H1 (cell line): ENCODE data around the gene C5orf58. TPM values are rescaled to one million over a fixed set of nuclear protein-coding genes. Genes with fewer than 3 reads are reported as not detected.
A peak's percentile ranks its signal among the peaks of the same experiment; 100 is the strongest.

Source experiments
- CTCF ChIA-PET: fragments of 300-600 bp; sonication (Branson Sonifier 250); formaldehyde crosslinking; loops from one replicate; lab custom pipeline; 2021; ENCODE audit not compliant: partially characterized antibody; lab: Charles Lee
- POLR2A ChIA-PET: fragments of 300-600 bp; sonication (Branson Sonifier 250); formaldehyde crosslinking; loops from one replicate; lab custom pipeline; 2021; ENCODE audit warnings: inconsistent platforms; ENCODE audit not compliant: partially characterized antibody; lab: Charles Lee
- DNase-seq, 2 experiments: peaks; one replicate each; pipeline versions ENCODE4 v3.0.0 to v3.0.0-alpha.2; 2010 to 2022; ENCODE audit warnings: low spot score in 2 of 2, low read depth in 1 of 2, mixed read lengths in 1 of 2
- FAIRE-seq: peaks from 2 replicates; lab custom pipeline; 2011; peaks lifted over from hg19 to GRCh38; lab: Jason Lieb, UNC
- H2AFZ ChIP-seq: 2 replicates; pipeline ENCODE4 v1.8.1; 2012; ENCODE audit warnings: low read length, inconsistent platforms
- H2AK5ac ChIP-seq: 2 replicates; pipeline ENCODE4 v1.6.1; 2013; ENCODE audit warnings: low read depth, low read length
- H2BK120ac ChIP-seq: replicated peaks from 2 replicates; pipeline ENCODE3; 2013; ENCODE audit warnings: low read depth, low read length, inconsistent platforms
- H2BK12ac ChIP-seq: 2 replicates; pipeline ENCODE4 v1.6.1; 2013; ENCODE audit warnings: low read depth, low read length
- H2BK15ac ChIP-seq: 2 replicates; pipeline ENCODE4 v1.6.1; 2013; ENCODE audit warnings: low read length
- H2BK20ac ChIP-seq: 2 replicates; pipeline ENCODE4 v1.6.1; 2013; ENCODE audit warnings: low read length
- H2BK5ac ChIP-seq: 2 replicates; pipeline ENCODE4 v1.6.1; 2013; ENCODE audit warnings: low read depth, low read length
- H3K14ac ChIP-seq: 2 replicates; pipeline ENCODE4 v1.6.1; 2013; ENCODE audit warnings: inconsistent platforms; ENCODE audit not compliant: insufficient read length
- H3K18ac ChIP-seq: 2 replicates; pipeline ENCODE4 v1.6.1; 2013; ENCODE audit warnings: low read length; ENCODE audit errors: extremely low read depth
- H3K23ac ChIP-seq: 2 replicates; pipeline ENCODE4 v1.6.1; 2013; ENCODE audit warnings: inconsistent platforms; ENCODE audit not compliant: insufficient read length
- H3K23me2 ChIP-seq: 2 replicates; pipeline ENCODE4 v1.6.1; 2013; ENCODE audit warnings: low read depth, low read length
- H3K27ac ChIP-seq: 2 replicates; pipeline ENCODE4 v1.6.1; 2011; ENCODE audit warnings: low read depth, low read length, inconsistent platforms
- H3K27me3 ChIP-seq, 4 experiments: replicated peaks in 1 of 4; 1 replicate in 1 of 4; 2 replicates in 3 of 4; pipeline versions ENCODE4 v1.6.1 to v1.8.1; 2011 to 2013; ENCODE audit warnings: low read length in 3 of 4, mild to moderate bottlenecking in 3 of 4, inconsistent platforms in 2 of 4, mixed read lengths in 2 of 4, moderate library complexity in 1 of 4; ENCODE audit not compliant: control insufficient read depth in 3 of 4, insufficient read depth in 3 of 4; ENCODE audit errors: extremely low read depth in 1 of 4
- H3K36me3 ChIP-seq, 4 experiments: 2 replicates each; pipeline versions ENCODE4 v1.6.1 to v1.8.1; 2011 to 2013; ENCODE audit warnings: mild to moderate bottlenecking in 4 of 4, low read length in 3 of 4, moderate library complexity in 2 of 4, control low read depth in 1 of 4, inconsistent platforms in 1 of 4; ENCODE audit not compliant: insufficient read depth in 4 of 4, control insufficient read depth in 2 of 4
- H3K4ac ChIP-seq: replicated peaks from 2 replicates; pipeline ENCODE3; 2013; ENCODE audit warnings: low read length, low read depth, mixed read lengths, inconsistent platforms; ENCODE audit not compliant: insufficient read length
- H3K4me1 ChIP-seq, 4 experiments: replicated peaks in 1 of 4; 1 replicate in 1 of 4; 2 replicates in 3 of 4; pipeline versions ENCODE4 v1.6.1 to v1.8.1; 2011 to 2013; ENCODE audit warnings: low read length in 3 of 4, inconsistent platforms in 2 of 4, mixed read lengths in 1 of 4; ENCODE audit not compliant: insufficient read depth in 4 of 4, control insufficient read depth in 3 of 4
- H3K4me2 ChIP-seq, 2 experiments: 2 replicates each; pipeline versions ENCODE4 v1.6.1 to v1.8.1; 2011 to 2013; ENCODE audit warnings: low read depth in 2 of 2, low read length in 2 of 2, control low read depth in 1 of 2, inconsistent platforms in 1 of 2, mild to moderate bottlenecking in 1 of 2; ENCODE audit not compliant: insufficient read depth in 1 of 2
- H3K4me3 ChIP-seq, 4 experiments: fragments of 200-600, 300-600 bp in 1 of 4; sonication (generic), shearing (Covaris generic), sonication (Bioruptor Twin) in 1 of 4; 2 replicates each; pipeline versions ENCODE4 v1.5.1 to v1.8.1; 2011 to 2016; ENCODE audit warnings: low read length in 4 of 4, low read depth in 3 of 4, control low read depth in 2 of 4, inconsistent platforms in 2 of 4, mild to moderate bottlenecking in 2 of 4, mixed read lengths in 1 of 4, moderate library complexity in 1 of 4; ENCODE audit not compliant: insufficient read depth in 2 of 4; ENCODE audit errors: extremely low read depth in 1 of 4
- H3K56ac ChIP-seq: replicated peaks from 2 replicates; pipeline ENCODE3; 2013; ENCODE audit warnings: low read depth, mild to moderate bottlenecking, mixed read lengths, low read length, inconsistent platforms; ENCODE audit not compliant: insufficient read length
- H3K79me1 ChIP-seq: 2 replicates; pipeline ENCODE4 v1.6.1; 2013; ENCODE audit warnings: low read depth, low read length, control low read depth
- H3K79me2 ChIP-seq, 2 experiments: 2 replicates each; pipeline versions ENCODE4 v1.6.1 to v1.8.1; 2012 to 2013; ENCODE audit warnings: low read length in 2 of 2, mild to moderate bottlenecking in 2 of 2, inconsistent platforms in 1 of 2; ENCODE audit not compliant: insufficient read depth in 2 of 2, control insufficient read depth in 1 of 2
- H3K9ac ChIP-seq, 4 experiments: replicated peaks in 1 of 4; 1 replicate in 1 of 4; 2 replicates in 3 of 4; pipeline versions ENCODE4 v1.6.1 to v1.8.1; 2011 to 2013; ENCODE audit warnings: low read depth in 3 of 4, low read length in 3 of 4, control low read depth in 2 of 4, mild to moderate bottlenecking in 2 of 4, moderate library complexity in 2 of 4, inconsistent platforms in 1 of 4; ENCODE audit errors: extremely low read depth in 1 of 4
- H3K9me3 ChIP-seq, 2 experiments: 2 replicates each; pipeline versions ENCODE4 v1.6.1 to v1.8.1; 2012 to 2013; ENCODE audit warnings: mild to moderate bottlenecking in 2 of 2, moderate library complexity in 2 of 2, control low read depth in 1 of 2, inconsistent platforms in 1 of 2, low read depth in 1 of 2, low read length in 1 of 2, mixed read lengths in 1 of 2; ENCODE audit not compliant: insufficient read depth in 2 of 2
- H4K20me1 ChIP-seq, 2 experiments: replicated peaks in 1 of 2; 2 replicates each; pipeline versions ENCODE3 to v1.8.1; 2011 to 2013; ENCODE audit warnings: inconsistent platforms in 2 of 2, low read length in 2 of 2, mild to moderate bottlenecking in 1 of 2; ENCODE audit not compliant: insufficient read depth in 2 of 2, control insufficient read depth in 1 of 2
- H4K5ac ChIP-seq: 2 replicates; pipeline ENCODE4 v1.6.1; 2013; ENCODE audit warnings: low read length, low read depth, mixed read lengths, inconsistent platforms; ENCODE audit not compliant: insufficient read length
- H4K8ac ChIP-seq: 2 replicates; pipeline ENCODE4 v1.8.0; 2013; ENCODE audit warnings: mild to moderate bottlenecking, moderate library complexity, low read length, inconsistent platforms; ENCODE audit not compliant: insufficient read depth; ENCODE audit errors: extremely low read depth
- H4K91ac ChIP-seq: replicated peaks from 2 replicates; pipeline ENCODE3; 2013; ENCODE audit warnings: low read length, mixed read lengths, inconsistent platforms; ENCODE audit not compliant: insufficient read length
- EGR1 ChIP-seq: IDR thresholded peaks from 2 replicates; pipeline ENCODE4 v1.6.1; 2011; ENCODE audit warnings: low read depth, low read length, borderline replicate concordance
- WGBS, 2 experiments: shearing (Covaris generic) in 1 of 2; methylation state at CpG; one replicate each; pipeline versions ENCODE4 v1.1.6 to v1.1.7; 2013 to 2015; ENCODE audit warnings: low lambda C conversion rate in 2 of 2, mixed read lengths in 2 of 2, inconsistent platforms in 1 of 2, low coverage in 1 of 2, missing lambda C conversion rate in 1 of 2; ENCODE audit not compliant: insufficient replicate concordance in 2 of 2, insufficient coverage in 1 of 2, insufficient read length in 1 of 2; ENCODE audit errors: extremely low coverage in 1 of 2, missing lambda C conversion rate in 1 of 2; 5-methylcytosine and 5-hydroxymethylcytosine counted together
- polyA plus RNA-seq, 7 experiments: library from polyadenylated mRNA; depleted of rRNA in 3 of 7; stranded (reverse) in 5 of 7; unstranded in 2 of 7; fragments of >200 nt in 5 of 7; fragments of 200-250 nt in 2 of 7; gene quantifications; 1 replicate in 5 of 7; 2 replicates in 1 of 7; 4 replicates in 1 of 7; pipeline versions ENCODE4 v1.2.1 to v1.2.3, GENCODE V29; 2011 to 2013; ENCODE audit warnings: missing spikeins in 2 of 7, mixed read lengths in 2 of 7
- total RNA-seq: library from RNA; stranded (reverse); fragmentation: NEBNext Ultra II Directional; extraction: Animal tissue kit (Norgen Biotek cat#: 25700); gene quantifications from 2 replicates; pipeline ENCODE4 v1.2.1, GENCODE V29; 2021

Gene C5orf58
- total and polyA plus RNA-seq, 2 of the 8 experiments (the other 6 are each of a cell fraction or from before 2014, with no cell fraction given): 0.24 to 1.6 TPM

GRCh38 chr5:170262061-170263045, 29.6 kb downstream of the C5orf58 start:
- no peak overlapping the region for H3K4me3 ChIP-seq
- no peak overlapping the region for H4K5ac ChIP-seq
- no peak overlapping the region for H3K4ac ChIP-seq
- no peak overlapping the region for H3K18ac ChIP-seq
- H3K79me1 ChIP-seq: no peaks in the 10 kb centered on the region
- H2AFZ ChIP-seq: no peak overlapping the region
- ChIA-PET POLR2A (interaction anchor here (0.6 kb wide), 1 partner anchor 1326 kb away, joined by 3 read pairs; no protein-coding TSS in a partner anchor), CTCF (interaction anchor here (0.7 to 3.3 kb wide), 7 partner anchors 12 to 173 kb away, joined by 3 to 18 read pairs (median 4); no protein-coding TSS in a partner anchor)
- no peaks in the 10 kb centered on the region for H4K20me1 ChIP-seq
- H3K9me3 ChIP-seq: no peaks in the 10 kb centered on the region
- no peak overlapping the region for H2BK120ac ChIP-seq
- H2BK12ac ChIP-seq: no peak overlapping the region
- no peak overlapping the region for H3K14ac ChIP-seq
- no peak overlapping the region for H3K23ac ChIP-seq
- no peak for TF ChIP-seq EGR1
- H3K36me3 ChIP-seq: no peaks in the 10 kb centered on the region
- FAIRE-seq (no peak), DNase-seq (peak in 1 of 2 experiments; percentile 41)
- H3K4me1 ChIP-seq: peaks cover 6 to 12% (median 8%) of the 10 kb centered on the region in 4 experiments; a peak in 4 of 7 replicates
- H3K27me3 ChIP-seq: no peaks in the 10 kb centered on the region
- H2BK5ac ChIP-seq: no peak overlapping the region
- no peak overlapping the region for H2BK15ac ChIP-seq
- H3K23me2 ChIP-seq: no peaks in the 10 kb centered on the region
- 86% methylated on average over 15 of the region's 15 CpGs; no CpG with 5 or more reads in 1 of the 2 experiments for WGBS, 2 experiments
- H2BK20ac ChIP-seq: no peak overlapping the region
- H2AK5ac ChIP-seq: no peak overlapping the region
- H3K27ac ChIP-seq: no peak overlapping the region
- H3K9ac ChIP-seq: no peak overlapping the region
- no peak overlapping the region for H4K8ac ChIP-seq
- no peak overlapping the region for H3K4me2 ChIP-seq
- H3K56ac ChIP-seq: no peak overlapping the region
- H3K79me2 ChIP-seq: no peaks in the 10 kb centered on the region
- H4K91ac ChIP-seq: no peak overlapping the region
